ENCODE measurements around the gene KCNIP4. TPM values are rescaled to one million over a fixed set of nuclear protein-coding genes. Genes with fewer than 3 reads are reported as not detected.

Gene KCNIP4
- total and polyA plus RNA-seq, 2 of the 8 experiments (the other 6 are each of a cell fraction or from before 2014, with no cell fraction given), result 0.06 TPM; not detected in 1

DNA sequence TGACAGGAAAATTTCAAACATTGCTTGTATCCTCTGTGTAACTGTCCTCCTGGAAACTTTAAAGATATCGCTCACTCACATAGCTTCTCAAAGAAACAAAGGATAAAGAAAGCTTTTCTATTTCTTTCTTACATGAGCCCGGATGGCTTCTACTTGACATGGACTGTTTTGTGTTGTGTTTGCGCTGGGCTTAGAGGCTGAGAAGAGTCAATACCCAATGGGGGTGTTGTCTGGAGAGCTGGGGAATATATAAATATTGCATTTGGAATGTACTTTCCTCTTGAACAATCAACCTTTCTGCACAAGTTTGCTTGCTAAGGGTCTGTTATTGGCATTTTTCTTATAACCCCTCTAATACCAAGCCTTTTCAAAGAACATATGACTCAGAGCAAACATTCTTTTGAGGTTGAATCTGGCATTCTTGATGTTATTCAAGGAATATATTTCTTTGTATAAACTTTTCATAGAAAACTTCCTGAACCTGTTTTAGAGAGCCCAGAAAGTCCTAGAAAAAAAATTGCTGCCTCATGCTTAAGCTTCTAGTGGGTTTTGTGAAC, 916.4 kb downstream of the KCNIP4 start:
- H2BK120ac ChIP-seq (replicated peaks; ENCODE audit: low read depth, low read length), result no peak overlapping the region
- no peak overlapping the region for H2BK12ac ChIP-seq (ENCODE audit: low read depth, low read length)
- no peak overlapping the region for H3K23ac ChIP-seq (ENCODE audit: insufficient read length)
- no peak overlapping the region for H2AFZ ChIP-seq (ENCODE audit: low read length)
- H3K9me3 ChIP-seq (ENCODE audit: insufficient read depth in 2 of 2, low read depth in 1 of 2, low read length in 1 of 2), result no peaks in the 10 kb centered on the region
- H3K36me3 ChIP-seq (ENCODE audit: control insufficient read depth in 2 of 4, insufficient read depth in 4 of 4, low read length in 3 of 4), result no peaks in the 10 kb centered on the region
- no peak overlapping the region for H3K14ac ChIP-seq (ENCODE audit: insufficient read length)
- ChIA-PET CTCF (ENCODE audit: partially characterized antibody) (interaction anchor here (1.0 to 1.2 kb wide), 2 partner anchors 12 to 259 kb away, joined by 3 read pairs; no protein-coding TSS in a partner anchor), POLR2A (ENCODE audit: partially characterized antibody) (no interaction called here)
- no peaks in the 10 kb centered on the region for H3K27me3 ChIP-seq (replicated peaks in 1 of 4; ENCODE audit: control insufficient read depth in 3 of 4, extremely low read depth in 1 of 4, insufficient read depth in 3 of 4, low read length in 3 of 4)
- no peak overlapping the region for H3K4ac ChIP-seq (replicated peaks; ENCODE audit: insufficient read length, low read depth, low read length)
- H3K4me2 ChIP-seq (ENCODE audit: insufficient read depth in 1 of 2, low read depth in 2 of 2, low read length in 2 of 2), result no peak overlapping the region
- no peak overlapping the region for H4K5ac ChIP-seq (ENCODE audit: insufficient read length, low read depth, low read length)
- H3K23me2 ChIP-seq (ENCODE audit: low read depth, low read length), result no peaks in the 10 kb centered on the region
- WGBS, 2 experiments (ENCODE audit: extremely low coverage in 1 of 2, insufficient coverage in 1 of 2, insufficient read length in 1 of 2, insufficient replicate concordance in 2 of 2, low coverage in 1 of 2, low lambda C conversion rate in 2 of 2, missing lambda C conversion rate in 1 of 2), result 98% methylated on average over 3 of the region's 3 CpGs; no CpG with 5 or more reads in 1 of the 2 experiments
- no peak overlapping the region for H2BK20ac ChIP-seq (ENCODE audit: low read length)
- no peak overlapping the region for H4K8ac ChIP-seq (ENCODE audit: extremely low read depth, insufficient read depth, low read length)
- no peaks in the 10 kb centered on the region for H3K79me2 ChIP-seq (ENCODE audit: control insufficient read depth in 1 of 2, insufficient read depth in 2 of 2, low read length in 2 of 2)
- H3K18ac ChIP-seq (ENCODE audit: extremely low read depth, low read length), result no peak overlapping the region
- H3K79me1 ChIP-seq (ENCODE audit: low read depth, low read length), result no peaks in the 10 kb centered on the region
- FAIRE-seq (no peak), DNase-seq (ENCODE audit: low read depth in 1 of 2, low spot score in 2 of 2) (no peak)
- H3K9ac ChIP-seq (replicated peaks in 1 of 4; ENCODE audit: extremely low read depth in 1 of 4, low read depth in 3 of 4, low read length in 3 of 4), result no peak overlapping the region
- H3K4me1 ChIP-seq (replicated peaks in 1 of 4; ENCODE audit: control insufficient read depth in 3 of 4, insufficient read depth in 4 of 4, low read length in 3 of 4), result no peaks in the 10 kb centered on the region
- H2BK5ac ChIP-seq (ENCODE audit: low read depth, low read length), result no peak overlapping the region
- H2BK15ac ChIP-seq (ENCODE audit: low read length), result no peak overlapping the region
- H4K91ac ChIP-seq (replicated peaks; ENCODE audit: insufficient read length, low read length), result no peak overlapping the region
- H3K4me3 ChIP-seq (ENCODE audit: extremely low read depth in 1 of 4, insufficient read depth in 2 of 4, low read depth in 3 of 4, low read length in 4 of 4), result no peak overlapping the region
- H3K56ac ChIP-seq (replicated peaks; ENCODE audit: insufficient read length, low read depth, low read length), result no peak overlapping the region
- H2AK5ac ChIP-seq (ENCODE audit: low read depth, low read length), result no peak overlapping the region
- no peak overlapping the region for H3K27ac ChIP-seq (ENCODE audit: low read depth, low read length)
- H4K20me1 ChIP-seq (replicated peaks in 1 of 2; ENCODE audit: control insufficient read depth in 1 of 2, insufficient read depth in 2 of 2, low read length in 2 of 2), result no peaks in the 10 kb centered on the region
- TF ChIP-seq CHD2 (IDR thresholded peaks at IDR 0.05; ENCODE audit: low read length) (no peak), GABPA (IDR thresholded peaks at IDR 0.05; ENCODE audit: borderline replicate concordance, insufficient read depth, low read length) (no peak), KDM1A (IDR thresholded peaks at IDR 0.05; ENCODE audit: borderline replicate concordance, low read length) (no peak), CHD1 (IDR thresholded peaks at IDR 0.05; ENCODE audit: low read depth, low read length) (no peak), MAX (IDR thresholded peaks at IDR 0.05) (no peak), TCF12 (IDR thresholded peaks at IDR 0.05; ENCODE audit: low read depth, low read length) (no peak), SUZ12 (IDR thresholded peaks at IDR 0.05; ENCODE audit: low read length) (no peak), NANOG (IDR thresholded peaks at IDR 0.05; ENCODE audit: insufficient read depth, low read depth, low read length, poor library complexity, severe bottlenecking) (no peak), POLR2A (IDR thresholded peaks at IDR 0.05; ENCODE audit: control extremely low read depth in 1 of 2, low read depth in 2 of 2, low read length in 2 of 2) (no peak), CBX5 (IDR thresholded peaks at IDR 0.05; ENCODE audit: low read depth, low read length) (no peak), EZH2 (IDR thresholded peaks at IDR 0.05; ENCODE audit: low read depth, low read length, severe bottlenecking) (no peak)
- TF ChIP-seq, protein P1, sequence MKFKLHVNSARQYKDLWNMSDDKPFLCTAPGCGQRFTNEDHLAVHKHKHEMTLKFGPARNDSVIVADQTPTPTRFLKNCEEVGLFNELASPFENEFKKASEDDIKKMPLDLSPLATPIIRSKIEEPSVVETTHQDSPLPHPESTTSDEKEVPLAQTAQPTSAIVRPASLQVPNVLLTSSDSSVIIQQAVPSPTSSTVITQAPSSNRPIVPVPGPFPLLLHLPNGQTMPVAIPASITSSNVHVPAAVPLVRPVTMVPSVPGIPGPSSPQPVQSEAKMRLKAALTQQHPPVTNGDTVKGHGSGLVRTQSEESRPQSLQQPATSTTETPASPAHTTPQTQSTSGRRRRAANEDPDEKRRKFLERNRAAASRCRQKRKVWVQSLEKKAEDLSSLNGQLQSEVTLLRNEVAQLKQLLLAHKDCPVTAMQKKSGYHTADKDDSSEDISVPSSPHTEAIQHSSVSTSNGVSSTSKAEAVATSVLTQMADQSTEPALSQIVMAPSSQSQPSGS (IDR thresholded peaks at IDR 0.05; ENCODE audit: low read length), result no peak

Measured in H1 (cell line).